Panc1 (cell line): ENCODE measurements around the gene SLC22A16. TPM values are rescaled to one million over a fixed set of nuclear protein-coding genes. Genes with fewer than 3 reads are reported as not detected.

Source experiments
- ATAC-seq: fragments of 200-7000 bp; cut with Tn5 transposase; 2 replicates; pipeline ENCODE4 v1.9.1; 2020; ENCODE audit warnings: mild to moderate bottlenecking, moderate library complexity
- BruUV-seq: library from RNA; stranded (reverse); fragments of 400-500 nt; replicated peaks from 2 replicates; lab custom pipeline; 2021; lab: Mats Ljungman, UMichigan
- CTCF ChIA-PET: fragments of 300-600 bp; sonication (Branson Sonifier 250); formaldehyde crosslinking; loops from one replicate; lab custom pipeline; 2022; ENCODE audit warnings: antibody characterized with exemption; lab: Charles Lee
- POLR2A ChIA-PET: fragments of 300-600 bp; sonication (Branson Sonifier 250); formaldehyde crosslinking; loops from one replicate; lab custom pipeline; 2022; ENCODE audit warnings: antibody characterized with exemption; lab: Charles Lee
- DNase-seq: peaks from one replicate; pipeline ENCODE4 v3.0.0-alpha.2; 2010; ENCODE audit warnings: low read depth, low spot score
- H3K27ac ChIP-seq: 2 replicates; pipeline ENCODE4 v1.5.1; 2011; ENCODE audit warnings: mild to moderate bottlenecking, low read length, inconsistent platforms
- H3K27me3 ChIP-seq: fragments of 200-500 bp; sonication (Bioruptor generic); 2 replicates; pipeline ENCODE4 v1.6.0; 2014; ENCODE audit warnings: low read length, inconsistent platforms; ENCODE audit not compliant: control insufficient read depth, insufficient read depth
- H3K36me3 ChIP-seq: fragments of 200-500 bp; sonication (Bioruptor generic); 2 replicates; pipeline ENCODE4 v1.5.1; 2014; ENCODE audit warnings: inconsistent platforms, mild to moderate bottlenecking, low read length, moderate library complexity; ENCODE audit not compliant: control insufficient read depth, insufficient read depth
- H3K4me1 ChIP-seq: 2 replicates; pipeline ENCODE4 v1.5.1; 2011; ENCODE audit warnings: inconsistent platforms, mild to moderate bottlenecking, low read length, moderate library complexity; ENCODE audit not compliant: control insufficient read depth, insufficient read depth
- H3K4me3 ChIP-seq, 2 experiments: 2 replicates each; pipeline ENCODE4 v1.5.1; 2011 to 2012; ENCODE audit warnings: low read depth in 2 of 2, low read length in 2 of 2, mild to moderate bottlenecking in 2 of 2, inconsistent platforms in 1 of 2, moderate library complexity in 1 of 2
- H3K9me3 ChIP-seq: fragments of 200-500 bp; sonication (Bioruptor generic); 2 replicates; pipeline ENCODE4 v1.5.1; 2014; ENCODE audit warnings: low read depth, mild to moderate bottlenecking, inconsistent platforms, low read length, moderate library complexity; ENCODE audit not compliant: control insufficient read depth, insufficient read depth
- POLR2AphosphoS5 ChIP-seq: IDR thresholded peaks from 2 replicates; pipeline ENCODE4 v1.6.1; 2012; ENCODE audit warnings: mild to moderate bottlenecking, low read depth, low read length, moderate library complexity
- SIN3A ChIP-seq: IDR thresholded peaks from 2 replicates; pipeline ENCODE4 v1.6.1; 2012; ENCODE audit warnings: low read depth, mild to moderate bottlenecking, low read length, moderate library complexity, borderline replicate concordance; ENCODE audit not compliant: insufficient read depth
- TCF7L2 ChIP-seq: IDR thresholded peaks from 2 replicates; pipeline ENCODE4 v1.6.1; 2011; ENCODE audit warnings: mild to moderate bottlenecking, low read depth, low read length, inconsistent platforms
- in situ Hi-C: cut with HindIII; loops from 2 replicates; pipeline ENCODE4 v1.10.0; 2016; ENCODE audit warnings: low sequenced_read_pairs, low pct_unique_long_range_greater_than_20kb
- intact Hi-C: fragments of 100-400 bp; cut with micrococcal nuclease; formaldehyde crosslinking; loops from one replicate; pipeline ENCODE4 v1.10.0; 2022; ENCODE audit not compliant: unreplicated experiment
- total RNA-seq: library from RNA; stranded (reverse); gene quantifications from one replicate; pipeline ENCODE4 v1.2.1, GENCODE V29; 2021; ENCODE audit not compliant: unreplicated experiment
- TF ChIP-seq, protein P1 (sequence below), 2 experiments: IDR thresholded peaks; 2 replicates each; pipeline ENCODE4 v1.6.1; 2011 to 2012; ENCODE audit warnings: low read depth in 2 of 2, control low read depth in 1 of 2, low read length in 1 of 2, mild to moderate bottlenecking in 1 of 2, moderate library complexity in 1 of 2; ENCODE audit not compliant: insufficient read depth in 1 of 2
- TF ChIP-seq, protein P2 (sequence below): fragments of 450-650 bp; IDR thresholded peaks from 2 replicates; pipeline ENCODE4 v1.5.1; 2017; ENCODE audit warnings: mild to moderate bottlenecking

SLC22A16 gene
- total RNA-seq, 1 experiment from 2014 or later: not detected

DNA sequence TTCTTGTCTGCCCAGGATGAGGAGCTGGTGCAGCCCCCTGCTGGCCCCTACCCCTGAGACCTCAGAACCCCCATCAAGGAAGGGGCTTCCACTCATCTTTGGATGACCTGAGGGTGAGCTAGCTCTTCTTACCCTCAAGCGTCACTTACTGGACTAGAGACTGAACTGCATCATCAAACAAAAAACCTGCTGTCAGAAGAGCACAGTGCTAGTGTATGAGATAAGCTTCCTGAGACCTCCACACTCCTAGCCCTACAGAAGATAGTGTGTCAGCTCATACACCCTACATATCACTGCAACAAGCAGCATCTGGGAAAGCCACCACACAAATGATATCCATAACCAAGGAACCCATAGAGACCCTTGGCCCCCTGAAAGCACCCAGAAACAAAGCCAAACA, 15.0 kb downstream of the SLC22A16 start:
- CTCF ChIA-PET: no interaction called here
- in situ Hi-C loops (no loop called here), intact Hi-C loops (no loop called here)
- DNase-seq: no peak
- Histone ChIP-seq H3K9me3 (peaks cover 14% of the 10 kb centered on the region), H3K4me3 (no peak overlapping the region), H3K27me3 (peaks cover 2% of the 10 kb centered on the region; the same call in 1 of the 2 replicates), H3K4me1 (no peaks in the 10 kb centered on the region), H3K27ac (no peak overlapping the region), H3K36me3 (no peaks in the 10 kb centered on the region)
- TF ChIP-seq SIN3A (no peak), TCF7L2 (no peak), POLR2AphosphoS5 (no peak)
- TF ChIP-seq, protein P1, sequence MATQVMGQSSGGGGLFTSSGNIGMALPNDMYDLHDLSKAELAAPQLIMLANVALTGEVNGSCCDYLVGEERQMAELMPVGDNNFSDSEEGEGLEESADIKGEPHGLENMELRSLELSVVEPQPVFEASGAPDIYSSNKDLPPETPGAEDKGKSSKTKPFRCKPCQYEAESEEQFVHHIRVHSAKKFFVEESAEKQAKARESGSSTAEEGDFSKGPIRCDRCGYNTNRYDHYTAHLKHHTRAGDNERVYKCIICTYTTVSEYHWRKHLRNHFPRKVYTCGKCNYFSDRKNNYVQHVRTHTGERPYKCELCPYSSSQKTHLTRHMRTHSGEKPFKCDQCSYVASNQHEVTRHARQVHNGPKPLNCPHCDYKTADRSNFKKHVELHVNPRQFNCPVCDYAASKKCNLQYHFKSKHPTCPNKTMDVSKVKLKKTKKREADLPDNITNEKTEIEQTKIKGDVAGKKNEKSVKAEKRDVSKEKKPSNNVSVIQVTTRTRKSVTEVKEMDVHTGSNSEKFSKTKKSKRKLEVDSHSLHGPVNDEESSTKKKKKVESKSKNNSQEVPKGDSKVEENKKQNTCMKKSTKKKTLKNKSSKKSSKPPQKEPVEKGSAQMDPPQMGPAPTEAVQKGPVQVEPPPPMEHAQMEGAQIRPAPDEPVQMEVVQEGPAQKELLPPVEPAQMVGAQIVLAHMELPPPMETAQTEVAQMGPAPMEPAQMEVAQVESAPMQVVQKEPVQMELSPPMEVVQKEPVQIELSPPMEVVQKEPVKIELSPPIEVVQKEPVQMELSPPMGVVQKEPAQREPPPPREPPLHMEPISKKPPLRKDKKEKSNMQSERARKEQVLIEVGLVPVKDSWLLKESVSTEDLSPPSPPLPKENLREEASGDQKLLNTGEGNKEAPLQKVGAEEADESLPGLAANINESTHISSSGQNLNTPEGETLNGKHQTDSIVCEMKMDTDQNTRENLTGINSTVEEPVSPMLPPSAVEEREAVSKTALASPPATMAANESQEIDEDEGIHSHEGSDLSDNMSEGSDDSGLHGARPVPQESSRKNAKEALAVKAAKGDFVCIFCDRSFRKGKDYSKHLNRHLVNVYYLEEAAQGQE (IDR thresholded peaks at IDR 0.05; ENCODE audit: insufficient read depth in 1 of 2, low read depth in 2 of 2, low read length in 1 of 2): no peak
- TF ChIP-seq, protein P2, sequence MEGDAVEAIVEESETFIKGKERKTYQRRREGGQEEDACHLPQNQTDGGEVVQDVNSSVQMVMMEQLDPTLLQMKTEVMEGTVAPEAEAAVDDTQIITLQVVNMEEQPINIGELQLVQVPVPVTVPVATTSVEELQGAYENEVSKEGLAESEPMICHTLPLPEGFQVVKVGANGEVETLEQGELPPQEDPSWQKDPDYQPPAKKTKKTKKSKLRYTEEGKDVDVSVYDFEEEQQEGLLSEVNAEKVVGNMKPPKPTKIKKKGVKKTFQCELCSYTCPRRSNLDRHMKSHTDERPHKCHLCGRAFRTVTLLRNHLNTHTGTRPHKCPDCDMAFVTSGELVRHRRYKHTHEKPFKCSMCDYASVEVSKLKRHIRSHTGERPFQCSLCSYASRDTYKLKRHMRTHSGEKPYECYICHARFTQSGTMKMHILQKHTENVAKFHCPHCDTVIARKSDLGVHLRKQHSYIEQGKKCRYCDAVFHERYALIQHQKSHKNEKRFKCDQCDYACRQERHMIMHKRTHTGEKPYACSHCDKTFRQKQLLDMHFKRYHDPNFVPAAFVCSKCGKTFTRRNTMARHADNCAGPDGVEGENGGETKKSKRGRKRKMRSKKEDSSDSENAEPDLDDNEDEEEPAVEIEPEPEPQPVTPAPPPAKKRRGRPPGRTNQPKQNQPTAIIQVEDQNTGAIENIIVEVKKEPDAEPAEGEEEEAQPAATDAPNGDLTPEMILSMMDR: no peak
- BruUV-seq: no TSS peak
- POLR2A ChIA-PET: no interaction called here
- ATAC-seq: no peak

DNA sequence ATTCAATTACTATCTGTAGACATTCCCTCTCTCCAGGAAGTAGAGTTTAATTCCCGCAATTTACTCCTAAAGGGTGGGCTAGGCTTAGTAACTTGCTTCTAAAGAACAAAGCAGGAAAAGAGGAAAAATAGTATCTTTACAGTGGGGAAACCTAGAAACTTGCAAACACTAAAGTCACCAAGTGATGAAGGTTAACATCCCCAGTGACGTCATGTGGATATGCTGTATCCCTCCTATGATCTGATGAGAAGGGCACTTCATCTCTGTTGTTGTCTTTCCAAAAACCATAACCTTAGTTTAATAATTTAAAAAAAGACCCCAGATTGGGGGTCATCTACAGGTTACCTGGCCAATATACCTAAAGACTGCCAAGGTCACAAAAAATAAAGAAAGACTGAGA, 17.3 kb downstream of the SLC22A16 start:
- DNase-seq (no peak), ATAC-seq (no peak)
- no peak for TF ChIP-seq SIN3A
- no peak for TF ChIP-seq TCF7L2
- no peak for TF ChIP-seq POLR2AphosphoS5
- TF ChIP-seq, protein P2: no peak
- TF ChIP-seq, protein P1 (IDR thresholded peaks at IDR 0.05; ENCODE audit: insufficient read depth in 1 of 2, low read depth in 2 of 2, low read length in 1 of 2): no peak
- Histone ChIP-seq H3K4me1 (no peaks in the 10 kb centered on the region), H3K27me3 (peaks cover 2% of the 10 kb centered on the region; the same call in 1 of the 2 replicates), H3K4me3 (no peak overlapping the region), H3K9me3 (peaks cover 14% of the 10 kb centered on the region), H3K36me3 (no peaks in the 10 kb centered on the region), H3K27ac (no peak overlapping the region)
- intact Hi-C loops (no loop called here), in situ Hi-C loops (no loop called here)
- CTCF ChIA-PET: no interaction called here
- BruUV-seq: no TSS peak
- POLR2A ChIA-PET: no interaction called here
